NT2/D1 (cell line): ENCODE data around the gene ITPR2.
"Not testable (repeated sequence)": the region's sequence is repeated elsewhere in the genome, so short reads cannot be mapped to it uniquely, and the experiment has no call there.

Experiments used
- SUZ12 ChIP-seq: IDR thresholded peaks from 2 replicates; pipeline ENCODE4 v1.6.1; 2011; ENCODE audit not compliant: insufficient read length, insufficient read depth; ENCODE audit errors: extremely low read depth
- YY1 ChIP-seq: IDR thresholded peaks from 2 replicates; pipeline ENCODE4 v1.6.1; 2011; ENCODE audit not compliant: insufficient read length, insufficient read depth
- ZNF274 ChIP-seq: IDR thresholded peaks from 2 replicates; pipeline ENCODE4 v1.6.1; 2011; ENCODE audit warnings: mild to moderate bottlenecking, low read depth, low read length

DNA sequence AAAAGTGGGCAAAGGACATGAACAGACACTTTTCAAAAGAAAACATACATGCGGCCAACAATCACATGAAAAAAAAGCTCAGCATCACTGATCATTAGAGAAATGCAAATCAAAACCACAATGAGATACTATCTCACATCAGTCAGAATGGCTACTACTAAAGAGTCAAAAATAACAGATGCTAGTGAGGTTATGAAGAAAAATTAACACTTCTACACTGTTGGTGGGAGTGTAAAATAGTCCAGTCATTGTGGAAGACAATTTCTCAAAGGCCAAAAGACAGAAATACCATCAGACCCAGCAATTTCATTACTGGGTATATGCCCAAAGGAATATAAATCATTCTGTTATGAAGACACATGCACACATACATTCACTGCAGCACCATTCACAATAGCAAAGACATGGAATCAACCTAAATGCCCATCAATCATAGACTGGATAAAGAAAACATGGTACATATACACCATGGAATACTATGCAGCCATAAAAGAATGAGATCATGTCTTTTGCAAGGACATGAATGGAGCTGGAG is 103.8 kb downstream of the ITPR2 start:
- not testable (repeated sequence) for TF ChIP-seq YY1, ZNF274, SUZ12
